GM12873 (cell line): ENCODE measurements around the gene DENND2D.

Experiments
- TF ChIP-seq, protein P1 (sequence below): IDR thresholded peaks from 2 replicates; pipeline ENCODE4 v1.5.1; 2012; ENCODE audit warnings: low read depth, mild to moderate bottlenecking, moderate library complexity, low read length, control low read depth; ENCODE audit not compliant: insufficient read depth; ENCODE audit errors: missing control alignments

DENND2D gene

DNA sequence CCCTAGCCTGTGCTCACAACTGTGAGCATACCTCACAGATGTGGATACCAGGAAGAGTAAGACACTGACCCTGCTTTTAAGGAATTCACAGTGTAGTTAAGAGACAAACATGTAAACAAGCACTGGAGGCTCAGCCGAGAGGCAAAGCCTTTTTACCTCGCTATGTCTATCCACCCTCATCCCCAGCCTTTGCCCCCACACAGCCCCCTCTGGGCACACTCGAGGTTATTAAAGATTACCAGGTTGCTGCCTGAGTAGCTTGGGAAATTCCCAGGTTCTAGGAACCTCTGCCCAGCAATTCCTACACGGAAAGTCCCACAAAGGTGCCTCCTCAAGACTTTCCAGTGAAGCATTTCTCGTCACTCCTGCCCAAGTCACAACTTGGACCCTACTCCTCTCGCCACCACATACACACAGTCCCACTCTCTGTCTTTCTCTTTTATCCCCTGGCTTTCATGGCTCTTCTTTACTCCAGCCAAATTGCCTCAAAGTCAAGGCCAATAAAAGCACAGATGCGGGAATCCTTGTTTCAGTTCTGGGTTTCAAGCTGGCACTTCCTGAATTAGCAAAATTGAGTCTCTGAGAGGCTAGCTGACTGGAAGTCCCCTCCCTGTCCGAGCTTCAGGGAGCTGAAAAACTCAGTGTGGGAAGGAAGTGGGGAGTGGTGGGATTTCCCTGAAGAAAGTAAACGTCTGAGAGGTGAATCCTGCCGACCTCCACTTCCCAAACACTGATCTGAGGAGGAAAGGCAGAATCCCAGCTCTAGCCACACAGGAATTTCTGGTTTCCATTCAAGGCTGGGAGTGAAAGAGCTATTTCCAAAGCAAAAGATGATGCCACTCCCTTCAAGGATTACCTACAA lies 7.6 kb downstream of the DENND2D start:
- TF ChIP-seq, protein P1, sequence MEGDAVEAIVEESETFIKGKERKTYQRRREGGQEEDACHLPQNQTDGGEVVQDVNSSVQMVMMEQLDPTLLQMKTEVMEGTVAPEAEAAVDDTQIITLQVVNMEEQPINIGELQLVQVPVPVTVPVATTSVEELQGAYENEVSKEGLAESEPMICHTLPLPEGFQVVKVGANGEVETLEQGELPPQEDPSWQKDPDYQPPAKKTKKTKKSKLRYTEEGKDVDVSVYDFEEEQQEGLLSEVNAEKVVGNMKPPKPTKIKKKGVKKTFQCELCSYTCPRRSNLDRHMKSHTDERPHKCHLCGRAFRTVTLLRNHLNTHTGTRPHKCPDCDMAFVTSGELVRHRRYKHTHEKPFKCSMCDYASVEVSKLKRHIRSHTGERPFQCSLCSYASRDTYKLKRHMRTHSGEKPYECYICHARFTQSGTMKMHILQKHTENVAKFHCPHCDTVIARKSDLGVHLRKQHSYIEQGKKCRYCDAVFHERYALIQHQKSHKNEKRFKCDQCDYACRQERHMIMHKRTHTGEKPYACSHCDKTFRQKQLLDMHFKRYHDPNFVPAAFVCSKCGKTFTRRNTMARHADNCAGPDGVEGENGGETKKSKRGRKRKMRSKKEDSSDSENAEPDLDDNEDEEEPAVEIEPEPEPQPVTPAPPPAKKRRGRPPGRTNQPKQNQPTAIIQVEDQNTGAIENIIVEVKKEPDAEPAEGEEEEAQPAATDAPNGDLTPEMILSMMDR, result no peak

DNA sequence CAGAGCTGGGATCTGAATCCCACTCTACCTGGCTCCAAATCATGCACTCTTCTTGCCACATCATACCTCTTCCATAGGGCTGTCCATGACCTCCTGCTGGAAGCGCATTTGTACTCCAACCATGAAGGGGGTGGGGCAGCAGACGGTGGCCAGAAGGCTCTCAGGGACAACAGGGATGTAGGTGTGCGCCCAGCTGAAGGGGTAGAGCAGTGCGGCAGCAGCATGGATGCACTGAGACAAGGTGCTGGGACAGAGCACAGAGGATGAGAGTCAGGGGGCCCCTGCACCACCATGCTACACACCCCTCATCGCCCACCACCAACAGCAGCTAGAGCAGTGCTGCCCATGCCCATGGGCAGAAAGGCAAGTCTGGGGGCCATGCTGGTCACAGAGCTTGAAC lies 8.4 kb downstream of the DENND2D start:
- TF ChIP-seq, protein P1, result no peak

DNA sequence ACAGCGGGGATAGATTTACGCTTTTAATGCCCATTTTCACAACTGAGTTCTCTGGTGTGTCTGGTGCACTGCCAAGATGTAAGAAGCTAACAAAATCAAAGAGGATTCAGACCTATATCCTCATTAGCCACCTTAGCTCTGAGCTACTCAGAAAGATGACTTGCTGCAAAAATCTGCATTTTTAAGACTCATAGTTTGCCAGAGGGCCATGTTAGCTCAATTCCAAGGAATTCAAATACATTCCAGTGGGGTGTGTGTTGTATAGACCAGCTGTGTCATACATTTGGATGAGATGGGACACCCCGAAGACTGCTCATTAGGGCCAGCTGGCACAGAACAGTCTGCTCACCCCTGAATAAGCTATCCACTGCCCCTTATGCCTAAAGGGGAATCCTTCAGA lies 8.9 kb downstream of the DENND2D start:
- TF ChIP-seq, protein P1, result no peak

DNA sequence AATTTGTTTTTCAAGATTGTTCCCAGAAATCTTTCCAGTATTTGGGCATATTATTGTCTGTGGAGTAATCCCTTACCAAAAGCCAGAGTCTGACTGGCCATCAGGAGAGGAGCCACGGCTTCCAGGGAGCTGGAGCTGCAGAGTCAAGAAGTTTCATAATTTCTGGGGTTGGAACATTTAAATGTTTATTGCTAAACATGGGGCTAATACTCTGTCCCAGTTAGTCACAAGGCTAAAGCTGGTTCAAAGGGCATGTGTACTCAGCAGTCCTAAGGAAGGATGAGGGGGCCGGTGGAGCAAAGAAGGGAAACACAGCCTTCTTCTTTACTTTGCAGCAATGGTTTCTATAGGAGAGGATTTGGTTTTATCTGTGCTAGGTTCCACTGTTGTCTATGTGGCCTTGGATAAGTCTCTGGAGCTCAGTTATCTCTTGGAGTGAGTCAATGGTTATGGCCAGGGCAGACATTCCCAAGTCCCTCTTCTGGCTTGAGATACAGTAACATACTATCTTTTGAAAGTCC lies 9.5 kb downstream of the DENND2D start:
- TF ChIP-seq, protein P1, result no peak

DNA sequence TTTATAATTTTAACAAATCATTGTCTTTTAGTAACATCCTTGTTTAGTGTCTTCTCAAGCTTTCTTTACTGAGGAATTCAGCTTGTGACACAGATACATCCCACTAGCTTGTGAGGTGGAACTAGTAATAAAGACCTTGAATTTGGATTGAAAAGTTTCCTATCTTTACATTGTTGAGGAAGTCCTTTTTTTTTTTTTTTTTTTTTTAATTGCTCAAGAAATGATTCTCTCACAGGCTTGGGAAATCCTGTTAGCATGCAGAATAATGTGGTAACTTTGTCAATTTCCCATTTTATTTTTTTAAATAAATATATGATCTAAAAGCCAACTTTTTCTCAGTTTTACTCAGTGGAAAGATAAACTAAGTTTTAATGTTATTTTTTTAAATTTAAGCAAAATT lies 15.8 kb downstream of the DENND2D start:
- TF ChIP-seq, protein P1, result no peak

DNA sequence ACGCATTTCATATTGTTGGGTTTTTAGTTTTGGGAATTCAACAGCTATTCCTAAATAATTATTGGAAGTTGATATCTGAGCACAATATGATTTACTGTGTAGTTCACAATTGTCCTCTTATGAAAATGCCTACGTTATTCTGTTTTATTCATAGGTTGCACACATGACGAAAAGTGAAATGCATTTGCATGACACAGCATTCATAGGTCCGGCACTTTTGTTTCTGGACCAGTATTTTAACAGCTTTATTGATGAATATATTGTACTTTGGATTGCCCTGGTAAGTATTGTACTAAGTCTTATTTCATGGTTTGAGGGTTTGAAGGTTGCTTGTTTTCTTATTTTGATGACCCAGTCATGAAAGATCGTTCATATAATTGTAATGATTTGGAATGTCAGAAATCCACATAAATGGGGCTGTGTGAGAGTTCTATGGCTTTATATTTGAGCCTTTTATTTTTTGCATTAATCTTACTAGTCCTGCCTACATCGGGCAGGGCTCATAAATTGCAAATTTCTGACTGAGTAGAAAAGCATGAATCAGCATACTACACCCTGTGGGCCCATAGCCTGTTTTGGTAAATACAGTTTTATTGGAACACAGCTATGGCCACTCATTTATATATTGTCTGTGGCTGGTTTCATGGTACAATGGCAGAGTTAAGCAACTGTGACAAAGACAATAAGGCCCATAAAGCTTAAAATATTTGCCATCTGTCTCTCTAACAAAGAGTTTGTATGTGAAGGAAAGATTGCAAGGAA lies 17.0 kb downstream of the DENND2D start:
- TF ChIP-seq, protein P1, result no peak

DNA sequence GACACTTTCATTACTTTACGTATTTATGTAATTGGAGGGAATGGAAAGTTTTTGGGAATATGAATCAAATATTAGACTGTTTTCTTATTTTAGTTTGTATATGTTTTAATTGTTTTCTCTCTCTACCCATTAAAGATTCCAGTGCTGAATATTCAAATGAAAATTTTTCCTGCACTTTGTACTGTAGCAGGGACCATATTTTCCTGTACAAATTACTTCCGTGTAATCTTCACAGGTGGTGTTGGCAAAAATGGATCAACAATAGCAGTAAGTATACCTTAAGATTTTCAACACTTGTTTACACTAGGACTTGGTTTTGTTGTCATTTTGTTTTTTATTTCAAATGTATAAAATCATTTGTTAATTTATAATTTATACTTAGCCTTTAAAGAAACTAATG lies 18.4 kb downstream of the DENND2D start:
- TF ChIP-seq, protein P1, result no peak
